HG02973 (cell line): ENCODE measurements around the gene SCML1.

Source experiments
- ATAC-seq: cut with Tn5 transposase; IDR thresholded peaks from one replicate; pipeline ENCODE4 v1.9.1; 2021; ENCODE audit warnings: moderate library complexity; ENCODE audit not compliant: unreplicated experiment

SCML1 gene

GRCh38 chrX:17788956-17789562 is 51.8 kb downstream of the SCML1 start:
- no peak for ATAC-seq

- ATAC-seq, result no peak
These were observed 55.5 kb downstream of the SCML1 start for GRCh38 chrX:17792826-17793225.

- no peak for ATAC-seq
These were observed 61.6 kb downstream of the SCML1 start for GRCh38 chrX:17798921-17799320.

- ATAC-seq, result no peak
These were observed 64.1 kb downstream of the SCML1 start for GRCh38 chrX:17801431-17801830.

- no peak for ATAC-seq
These were observed 65.5 kb downstream of the SCML1 start for GRCh38 chrX:17802756-17803155.

- no peak for ATAC-seq
These were observed 66.2 kb downstream of the SCML1 start for GRCh38 chrX:17803449-17803848.
